ENCODE data around the gene DIAPH2. TPM values are rescaled to one million over a fixed set of nuclear protein-coding genes. Genes with fewer than 3 reads are reported as not detected.

The DIAPH2 gene
- total and polyA plus RNA-seq, 9 of the 15 experiments (the other 6 are each of a cell fraction or from before 2014, with no cell fraction given): 0.01 to 0.18 (median 0.07) TPM; not detected in 1

DNA sequence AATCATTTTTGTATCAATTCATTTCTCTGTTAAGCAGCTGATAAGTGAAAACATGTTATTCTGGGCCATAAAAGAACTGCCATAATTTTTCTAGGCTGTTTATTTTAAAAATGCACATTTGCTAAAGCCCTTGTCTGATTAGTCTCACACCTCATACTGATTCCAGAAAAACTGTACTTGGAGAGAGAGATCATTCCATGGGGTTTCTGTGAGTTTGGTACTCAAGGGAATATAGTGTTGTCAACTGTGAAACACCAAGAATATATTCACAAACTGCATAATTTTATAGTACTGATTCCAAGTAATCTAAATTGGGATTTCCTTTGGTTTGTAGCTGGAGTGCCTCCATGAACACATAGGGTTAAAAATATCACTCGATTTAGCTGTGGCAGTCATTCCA is 746.6 kb downstream of the DIAPH2 start:
- H4K20me1 ChIP-seq (replicated peaks; ENCODE audit: control insufficient read depth, insufficient read depth, low read length): no peaks in the 10 kb centered on the region
- no peaks in the 10 kb centered on the region for H3K9me1 ChIP-seq (ENCODE audit: control insufficient read depth, insufficient read depth, low read length)
- POLR2A ChIA-PET: no interaction called here
- 0% methylated on average over 1 of the region's 1 CpG for WGBS (ENCODE audit: insufficient coverage, low coverage, missing lambda C conversion rate)
- BruUV-seq (replicated peaks): no TSS peak
- no peak for ATAC-seq
- no peak overlapping the region for H3K4me3 ChIP-seq
- H3K79me2 ChIP-seq (ENCODE audit: control insufficient read depth, insufficient read depth, low read length): no peaks in the 10 kb centered on the region
- H3K4me1 ChIP-seq (replicated peaks in 1 of 2; ENCODE audit: control insufficient read depth in 2 of 2, insufficient read depth in 2 of 2, low read length in 2 of 2): no peaks in the 10 kb centered on the region
- in situ Hi-C loops (cut with MboI): no loop called here
- no peak for FAIRE-seq
- no peak overlapping the region for H2AFZ ChIP-seq (ENCODE audit: low read depth, low read length)
- H3K36me3 ChIP-seq (ENCODE audit: control insufficient read depth, insufficient read depth, low read length): no peaks in the 10 kb centered on the region
- H3K4me2 ChIP-seq (ENCODE audit: insufficient read depth, low read length): no peak overlapping the region
- H3K27ac ChIP-seq (ENCODE audit: extremely low read depth, low read depth, low read length): no peak overlapping the region
- CTCF ChIA-PET (ENCODE audit: low intra/inter-chr PET ratio): no interaction called here
- intact Hi-C loops (cut with micrococcal nuclease): no loop called here
- H3K27me3 ChIP-seq (ENCODE audit: control insufficient read depth in 2 of 2, insufficient read depth in 2 of 2, low read length in 2 of 2): no peaks in the 10 kb centered on the region
- no peak for DNase-seq (ENCODE audit: extremely low read depth in 1 of 4, low spot score in 3 of 4)
- no peaks in the 10 kb centered on the region for H3K9me3 ChIP-seq (replicated peaks; ENCODE audit: control insufficient read depth, insufficient read depth, low read depth, low read length)
- no peak overlapping the region for H3K9ac ChIP-seq (ENCODE audit: insufficient read depth in 1 of 2, low read depth in 2 of 2, low read length in 2 of 2)
- TF ChIP-seq MCM2 (IDR thresholded peaks at IDR 0.05; ENCODE audit: low read depth): no peak
- no peak for TF ChIP-seq HNRNPLL (IDR thresholded peaks at IDR 0.05; ENCODE audit: low read depth, low read length, poor library complexity, severe bottlenecking)
- TF ChIP-seq, protein P1, sequence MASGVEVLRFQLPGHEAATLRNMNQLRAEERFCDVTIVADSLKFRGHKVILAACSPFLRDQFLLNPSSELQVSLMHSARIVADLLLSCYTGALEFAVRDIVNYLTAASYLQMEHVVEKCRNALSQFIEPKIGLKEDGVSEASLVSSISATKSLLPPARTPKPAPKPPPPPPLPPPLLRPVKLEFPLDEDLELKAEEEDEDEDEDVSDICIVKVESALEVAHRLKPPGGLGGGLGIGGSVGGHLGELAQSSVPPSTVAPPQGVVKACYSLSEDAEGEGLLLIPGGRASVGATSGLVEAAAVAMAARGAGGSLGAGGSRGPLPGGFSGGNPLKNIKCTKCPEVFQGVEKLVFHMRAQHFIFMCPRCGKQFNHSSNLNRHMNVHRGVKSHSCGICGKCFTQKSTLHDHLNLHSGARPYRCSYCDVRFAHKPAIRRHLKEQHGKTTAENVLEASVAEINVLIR (CRISPR knock-in tag; IDR thresholded peaks at IDR 0.05): no peak
- no peak for TF ChIP-seq FOXJ2 (tag; IDR thresholded peaks at IDR 0.05)
- TF ChIP-seq RBM14 (IDR thresholded peaks at IDR 0.05; ENCODE audit: borderline replicate concordance, insufficient read depth, low read depth, low read length): no peak
- no peak for TF ChIP-seq MTA1 (IDR thresholded peaks at IDR 0.05; ENCODE audit: borderline replicate concordance)
- TF ChIP-seq GTF2E2 (tag; IDR thresholded peaks at IDR 0.05): no peak
- TF ChIP-seq CHD1 (IDR thresholded peaks at IDR 0.05; ENCODE audit: low read length): no peak
- no peak for TF ChIP-seq SP2 (IDR thresholded peaks at IDR 0.05; ENCODE audit: extremely low read depth, low read depth, low read length, poor library complexity, severe bottlenecking)
- TF ChIP-seq BRD4 (IDR thresholded peaks at IDR 0.05): no peak
- no peak for TF ChIP-seq PRPF4 (IDR thresholded peaks at IDR 0.05; ENCODE audit: insufficient read depth, low read depth, low read length, poor library complexity, severe bottlenecking)
- TF ChIP-seq LARP7 (IDR thresholded peaks at IDR 0.05): no peak
- TF ChIP-seq, protein P2, sequence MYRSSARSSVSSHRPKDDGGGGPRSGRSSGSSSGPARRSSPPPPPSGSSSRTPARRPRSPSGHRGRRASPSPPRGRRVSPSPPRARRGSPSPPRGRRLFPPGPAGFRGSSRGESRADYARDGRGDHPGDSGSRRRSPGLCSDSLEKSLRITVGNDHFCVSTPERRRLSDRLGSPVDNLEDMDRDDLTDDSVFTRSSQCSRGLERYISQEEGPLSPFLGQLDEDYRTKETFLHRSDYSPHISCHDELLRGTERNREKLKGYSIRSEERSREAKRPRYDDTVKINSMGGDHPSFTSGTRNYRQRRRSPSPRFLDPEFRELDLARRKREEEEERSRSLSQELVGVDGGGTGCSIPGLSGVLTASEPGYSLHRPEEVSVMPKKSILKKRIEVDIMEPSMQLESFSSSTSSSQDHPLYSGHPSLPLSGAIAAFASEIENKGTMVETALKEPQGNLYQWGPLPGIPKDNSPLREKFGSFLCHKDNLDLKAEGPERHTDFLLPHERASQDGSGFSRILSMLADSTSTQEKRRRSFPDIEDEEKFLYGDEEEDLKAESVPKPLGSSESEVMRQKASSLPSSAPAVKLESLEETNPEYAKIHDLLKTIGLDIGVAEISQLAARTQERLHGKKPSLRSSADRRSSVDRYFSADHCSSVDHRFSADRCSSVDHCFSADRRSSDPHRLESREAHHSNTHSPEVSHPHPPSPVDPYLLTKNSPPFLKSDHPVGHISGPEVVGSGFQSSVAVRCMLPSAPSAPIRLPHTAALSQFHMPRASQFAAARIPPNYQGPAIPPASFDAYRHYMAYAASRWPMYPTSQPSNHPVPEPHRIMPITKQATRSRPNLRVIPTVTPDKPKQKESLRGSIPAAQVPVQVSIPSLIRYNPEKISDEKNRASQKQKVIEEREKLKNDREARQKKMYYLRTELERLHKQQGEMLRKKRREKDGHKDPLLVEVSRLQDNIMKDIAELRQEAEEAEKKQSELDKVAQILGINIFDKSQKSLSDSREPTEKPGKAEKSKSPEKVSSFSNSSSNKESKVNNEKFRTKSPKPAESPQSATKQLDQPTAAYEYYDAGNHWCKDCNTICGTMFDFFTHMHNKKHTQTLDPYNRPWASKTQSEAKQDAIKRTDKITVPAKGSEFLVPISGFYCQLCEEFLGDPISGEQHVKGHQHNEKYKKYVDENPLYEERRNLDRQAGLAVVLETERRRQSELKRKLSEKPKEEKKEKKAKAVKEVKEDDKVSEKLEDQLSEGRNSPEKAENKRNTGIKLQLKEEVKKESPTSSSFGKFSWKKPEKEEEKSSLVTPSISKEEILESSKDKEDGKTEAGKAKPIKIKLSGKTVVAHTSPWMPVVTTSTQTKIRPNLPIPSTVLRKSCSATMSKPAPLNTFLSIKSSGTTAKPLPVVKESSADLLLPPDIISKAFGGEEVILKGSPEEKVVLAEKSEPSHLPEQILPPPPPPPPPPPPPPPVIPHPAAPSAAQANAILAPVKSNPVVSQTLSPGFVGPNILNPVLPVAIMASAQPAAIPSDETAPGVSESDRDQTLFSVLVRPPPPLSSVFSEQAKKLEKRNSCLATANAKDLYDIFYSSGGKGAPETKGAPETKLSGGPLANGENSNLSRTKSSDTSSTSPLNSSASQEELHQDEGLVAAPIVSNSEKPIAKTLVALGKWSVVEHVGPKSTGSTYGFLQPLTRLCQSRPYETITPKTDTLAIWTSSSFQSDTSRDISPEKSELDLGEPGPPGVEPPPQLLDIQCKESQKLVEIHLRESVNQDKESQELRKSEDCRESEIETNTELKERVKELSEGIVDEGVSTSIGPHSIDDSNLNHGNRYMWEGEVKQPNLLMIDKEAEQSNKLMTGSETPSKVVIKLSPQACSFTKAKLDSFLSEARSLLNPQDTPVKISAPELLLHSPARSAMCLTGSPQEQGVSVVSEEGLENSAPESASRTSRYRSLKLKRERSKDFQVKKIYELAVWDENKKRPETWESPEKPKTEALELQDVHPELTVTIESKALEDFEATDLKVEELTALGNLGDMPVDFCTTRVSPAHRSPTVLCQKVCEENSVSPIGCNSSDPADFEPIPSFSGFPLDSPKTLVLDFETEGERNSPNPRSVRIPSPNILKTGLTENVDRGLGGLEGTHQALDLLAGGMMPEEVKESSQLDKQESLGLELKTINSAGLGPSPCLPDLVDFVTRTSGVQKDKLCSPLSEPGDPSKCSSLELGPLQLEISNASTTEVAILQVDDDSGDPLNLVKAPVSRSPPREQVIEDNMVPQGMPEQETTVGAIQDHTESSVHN (IDR thresholded peaks at IDR 0.05; ENCODE audit: borderline replicate concordance in 1 of 2, low read depth in 1 of 2): no peak
